ENCODE data around the gene ITSN2. TPM values are rescaled to one million over a fixed set of nuclear protein-coding genes. Genes with fewer than 3 reads are reported as not detected.

The ITSN2 gene
- total RNA-seq, 3 donors from 2014 or later, result 43.4 to 69.8 (median 46.5) TPM

DNA sequence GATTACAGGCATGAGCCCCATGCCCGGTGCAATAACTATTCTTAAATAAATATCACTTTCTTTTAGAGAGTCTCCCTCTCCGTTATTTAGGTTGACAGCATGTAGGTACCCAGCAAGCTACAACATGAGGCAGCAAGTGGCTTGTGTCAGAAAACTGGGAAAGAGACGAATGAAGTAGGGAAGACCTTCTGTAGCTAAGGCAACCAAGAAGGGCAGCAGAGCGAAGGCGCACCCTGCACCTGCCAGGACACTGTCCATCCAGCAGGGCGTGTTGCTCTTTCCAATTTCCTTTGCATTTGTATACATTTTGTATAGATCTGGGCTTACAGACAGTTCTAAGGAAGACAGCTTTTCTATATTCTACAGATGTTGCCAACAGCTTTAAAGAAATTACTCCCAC is 137.4 kb downstream of the ITSN2 start:
- no peak overlapping the region for H3K4me3 ChIP-seq
- no peak overlapping the region for H3K27ac ChIP-seq
- no peaks in the 10 kb centered on the region for H3K9me3 ChIP-seq
- H3K27me3 ChIP-seq, result no peaks in the 10 kb centered on the region
- H3K36me3 ChIP-seq, result no peaks in the 10 kb centered on the region
- intact Hi-C loops (cut with DNase I; ENCODE audit: low total_unique reads), result no loop called here
- DNase-seq (ENCODE audit: low spot score in 2 of 2), result no peak
- TF ChIP-seq POLR2AphosphoS5 (IDR thresholded peaks at IDR 0.05) (no peak), POLR2A (IDR thresholded peaks at IDR 0.05) (no peak)
- TF ChIP-seq, protein P1, sequence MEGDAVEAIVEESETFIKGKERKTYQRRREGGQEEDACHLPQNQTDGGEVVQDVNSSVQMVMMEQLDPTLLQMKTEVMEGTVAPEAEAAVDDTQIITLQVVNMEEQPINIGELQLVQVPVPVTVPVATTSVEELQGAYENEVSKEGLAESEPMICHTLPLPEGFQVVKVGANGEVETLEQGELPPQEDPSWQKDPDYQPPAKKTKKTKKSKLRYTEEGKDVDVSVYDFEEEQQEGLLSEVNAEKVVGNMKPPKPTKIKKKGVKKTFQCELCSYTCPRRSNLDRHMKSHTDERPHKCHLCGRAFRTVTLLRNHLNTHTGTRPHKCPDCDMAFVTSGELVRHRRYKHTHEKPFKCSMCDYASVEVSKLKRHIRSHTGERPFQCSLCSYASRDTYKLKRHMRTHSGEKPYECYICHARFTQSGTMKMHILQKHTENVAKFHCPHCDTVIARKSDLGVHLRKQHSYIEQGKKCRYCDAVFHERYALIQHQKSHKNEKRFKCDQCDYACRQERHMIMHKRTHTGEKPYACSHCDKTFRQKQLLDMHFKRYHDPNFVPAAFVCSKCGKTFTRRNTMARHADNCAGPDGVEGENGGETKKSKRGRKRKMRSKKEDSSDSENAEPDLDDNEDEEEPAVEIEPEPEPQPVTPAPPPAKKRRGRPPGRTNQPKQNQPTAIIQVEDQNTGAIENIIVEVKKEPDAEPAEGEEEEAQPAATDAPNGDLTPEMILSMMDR (IDR thresholded peaks at IDR 0.05), result no peak
- no peaks in the 10 kb centered on the region for H3K4me1 ChIP-seq

DNA sequence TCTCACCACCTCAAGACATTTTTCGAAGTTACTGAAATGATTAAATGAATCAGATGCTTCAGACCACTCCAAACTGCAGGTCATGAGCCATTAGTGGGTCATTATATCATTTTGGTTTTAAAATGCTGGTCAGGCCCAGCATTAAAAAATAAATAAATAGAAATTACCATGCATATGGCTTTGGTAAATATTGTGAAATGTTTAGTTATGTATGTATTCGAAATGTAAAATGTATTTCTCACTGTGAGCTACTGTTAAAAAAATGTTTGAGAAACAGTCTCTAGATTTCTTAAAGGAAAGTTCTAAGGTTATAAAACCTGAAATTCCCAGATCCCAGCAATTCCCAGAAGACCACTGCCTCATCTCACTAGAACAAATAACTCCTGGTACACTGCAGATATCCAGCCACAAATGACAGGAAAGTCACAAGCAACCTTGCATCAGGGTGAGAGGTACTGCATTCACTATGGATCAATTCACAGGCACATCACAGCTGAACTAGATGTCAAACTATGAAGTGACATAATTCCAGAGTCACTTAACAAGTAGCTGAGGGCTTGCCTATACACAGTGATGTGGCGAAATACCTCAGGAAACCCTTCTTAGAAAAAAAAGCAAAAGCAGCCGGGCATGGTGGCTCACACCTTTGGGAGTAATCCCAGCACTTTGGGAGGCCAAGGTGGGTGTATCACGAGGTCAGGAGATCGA is 138.8 kb downstream of the ITSN2 start:
- H3K4me1 ChIP-seq, result no peaks in the 10 kb centered on the region
- intact Hi-C loops (cut with DNase I; ENCODE audit: low total_unique reads), result no loop called here
- H3K9me3 ChIP-seq, result no peaks in the 10 kb centered on the region
- H3K4me3 ChIP-seq, result no peak overlapping the region
- H3K27ac ChIP-seq, result no peak overlapping the region
- H3K36me3 ChIP-seq, result no peaks in the 10 kb centered on the region
- TF ChIP-seq POLR2AphosphoS5 (IDR thresholded peaks at IDR 0.05) (no peak), POLR2A (IDR thresholded peaks at IDR 0.05) (no peak)
- TF ChIP-seq, protein P1 (IDR thresholded peaks at IDR 0.05), result no peak
- DNase-seq (ENCODE audit: low spot score in 2 of 2), result no peak
- no peaks in the 10 kb centered on the region for H3K27me3 ChIP-seq

DNA sequence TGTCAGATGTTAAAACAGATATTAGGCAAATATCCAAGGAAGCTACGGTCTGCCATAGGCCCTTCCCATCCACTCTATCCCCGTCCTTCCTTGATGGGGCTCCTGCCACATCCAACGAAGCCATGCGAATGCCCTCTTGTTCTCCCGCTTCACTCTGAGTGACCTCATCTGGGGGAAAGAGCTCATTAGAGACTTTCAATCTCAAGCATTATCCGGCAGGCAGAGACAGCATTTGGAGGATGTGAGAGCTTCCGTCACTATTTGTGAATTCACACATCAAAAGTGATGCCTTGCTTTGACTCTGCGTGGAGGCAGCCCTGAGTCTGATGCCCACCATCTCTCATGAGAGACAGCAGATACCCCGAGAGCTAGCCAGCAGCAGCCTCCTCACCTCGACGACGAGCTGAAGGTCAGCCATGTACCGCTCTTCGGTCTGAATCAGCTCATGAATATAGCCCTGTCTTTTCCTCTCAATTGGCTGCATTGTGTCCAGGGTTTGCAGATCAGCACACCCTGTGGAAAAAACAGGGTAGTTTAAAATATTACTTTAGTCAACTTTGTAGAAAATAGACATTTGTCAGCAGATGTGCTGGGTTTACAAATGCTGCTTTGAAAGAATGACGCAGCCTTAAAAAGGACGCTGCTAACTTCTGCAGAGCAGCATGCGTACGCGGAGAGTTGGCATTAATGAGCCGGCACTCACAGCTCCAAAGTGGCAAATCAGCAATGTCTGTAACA is 139.6 kb downstream of the ITSN2 start:
- DNase-seq (ENCODE audit: low spot score in 2 of 2), result no peak

DNA sequence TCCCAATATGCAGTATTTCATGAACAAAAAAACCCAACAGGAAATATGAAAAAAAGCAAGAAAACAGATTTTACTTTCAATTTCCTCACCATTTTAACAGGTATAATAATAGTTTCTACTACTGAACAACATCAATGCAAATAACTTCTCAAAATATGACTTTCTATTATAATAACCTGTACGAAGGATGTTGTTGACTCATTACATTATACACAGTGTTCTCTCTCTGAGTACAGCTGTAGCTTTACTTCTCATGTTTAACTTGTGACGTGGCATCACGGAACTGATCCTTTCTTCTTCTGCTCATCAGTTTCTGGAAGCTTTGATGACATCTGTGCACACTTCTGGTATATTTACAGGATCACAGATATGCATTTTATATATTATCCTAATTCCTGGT is 145.5 kb downstream of the ITSN2 start:
- no peaks in the 10 kb centered on the region for H3K4me1 ChIP-seq
- H3K9me3 ChIP-seq, result no peaks in the 10 kb centered on the region
- DNase-seq (ENCODE audit: low spot score in 2 of 2), result no peak
- TF ChIP-seq, protein P1 (IDR thresholded peaks at IDR 0.05), result no peak
- no peak for TF ChIP-seq POLR2AphosphoS5 (IDR thresholded peaks at IDR 0.05)
- no peak for TF ChIP-seq POLR2A (IDR thresholded peaks at IDR 0.05)
- intact Hi-C loops (cut with DNase I; ENCODE audit: low total_unique reads), result no loop called here
- no peak overlapping the region for H3K4me3 ChIP-seq
- no peaks in the 10 kb centered on the region for H3K27me3 ChIP-seq
- peaks cover 8% of the 10 kb centered on the region for H3K36me3 ChIP-seq
- H3K27ac ChIP-seq, result no peak overlapping the region

More for the DNA sequence above, 139.6 kb downstream of the ITSN2 start:
- H3K4me1 ChIP-seq, result no peaks in the 10 kb centered on the region
- H3K9me3 ChIP-seq, result no peaks in the 10 kb centered on the region
- no peaks in the 10 kb centered on the region for H3K36me3 ChIP-seq
- H3K27ac ChIP-seq, result no peak overlapping the region
- no peak overlapping the region for H3K4me3 ChIP-seq
- intact Hi-C loops (cut with DNase I; ENCODE audit: low total_unique reads), result no loop called here
- no peaks in the 10 kb centered on the region for H3K27me3 ChIP-seq
- no peak for TF ChIP-seq POLR2AphosphoS5 (IDR thresholded peaks at IDR 0.05)
- TF ChIP-seq, protein P1 (IDR thresholded peaks at IDR 0.05), result no peak
- TF ChIP-seq POLR2A (IDR thresholded peaks at IDR 0.05), result no peak

DNA sequence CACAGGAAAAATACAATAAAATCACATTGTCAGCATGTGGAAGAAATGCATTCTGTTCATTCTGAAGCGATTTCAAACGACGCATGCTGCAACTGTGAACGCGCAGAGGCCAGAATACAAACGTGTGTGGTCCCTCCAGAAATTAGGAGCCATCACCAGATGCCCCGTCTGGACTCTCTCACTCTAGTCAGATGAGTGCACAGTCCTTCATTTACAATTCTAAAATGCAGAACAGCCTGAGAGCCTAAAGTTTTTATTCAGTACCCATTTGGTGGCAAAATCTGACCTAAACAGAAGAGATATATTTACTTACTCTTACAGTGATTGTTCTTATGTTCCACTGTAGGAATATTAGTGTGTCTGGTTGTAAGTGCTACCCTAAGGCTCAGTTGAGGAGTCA is 148.9 kb downstream of the ITSN2 start:
- H3K4me3 ChIP-seq, result no peak overlapping the region
- intact Hi-C loops (cut with DNase I; ENCODE audit: low total_unique reads), result no loop called here
- no peaks in the 10 kb centered on the region for H3K27me3 ChIP-seq
- H3K27ac ChIP-seq, result no peak overlapping the region
- TF ChIP-seq POLR2AphosphoS5 (IDR thresholded peaks at IDR 0.05) (no peak), POLR2A (IDR thresholded peaks at IDR 0.05) (no peak)
- TF ChIP-seq, protein P1 (IDR thresholded peaks at IDR 0.05), result no peak
- H3K36me3 ChIP-seq, result peaks cover 25% of the 10 kb centered on the region
- no peak for DNase-seq (ENCODE audit: low spot score in 2 of 2)
- H3K4me1 ChIP-seq, result no peaks in the 10 kb centered on the region
- no peaks in the 10 kb centered on the region for H3K9me3 ChIP-seq

All from breast epithelium (tissue), 4 donors.